Muscle layer of duodenum (tissue), 2 donors: ENCODE results near the gene DES.

ENCODE experiments used
- H3K27ac ChIP-seq: one replicate; pipeline ENCODE4 v1.7.0; 2013; ENCODE audit warnings: mild to moderate bottlenecking, low read length
- H3K27me3 ChIP-seq: one replicate; pipeline ENCODE4 v1.7.0; 2013; ENCODE audit warnings: low read depth, mild to moderate bottlenecking, control low read depth, low read length
- H3K36me3 ChIP-seq, 2 donors: one replicate each; pipeline ENCODE4 v1.7.0; 2013; ENCODE audit warnings: low read length in 2 of 2, control low read depth in 1 of 2, mild to moderate bottlenecking in 1 of 2; ENCODE audit not compliant: insufficient read depth in 2 of 2, control insufficient read depth in 1 of 2
- H3K4me1 ChIP-seq, 2 donors: one replicate each; pipeline ENCODE4 v1.7.0; 2013; ENCODE audit warnings: low read length in 2 of 2, mild to moderate bottlenecking in 2 of 2, control low read depth in 1 of 2, moderate library complexity in 1 of 2; ENCODE audit not compliant: insufficient read depth in 2 of 2, control insufficient read depth in 1 of 2
- H3K4me3 ChIP-seq, 2 donors: one replicate each; pipeline ENCODE4 v1.7.0; 2013; ENCODE audit warnings: low read length in 2 of 2, low read depth in 1 of 2, mild to moderate bottlenecking in 1 of 2
- H3K9me3 ChIP-seq, 2 donors: one replicate each; pipeline ENCODE4 v1.7.0; 2013; ENCODE audit warnings: low read length in 2 of 2, control low read depth in 1 of 2, mild to moderate bottlenecking in 1 of 2; ENCODE audit not compliant: control insufficient read depth in 1 of 2
- donor health status: healthy.

Gene DES

GRCh38 chr2:219422952-219423534, 4.9 kb downstream of the DES start:
- Histone ChIP-seq H3K4me1 (no peaks in the 10 kb centered on the region), H3K4me3 (peak overlapping the region; percentile 53 to 70), H3K27me3 (peaks cover 9% of the 10 kb centered on the region), H3K27ac (peak overlapping the region; percentile 10), H3K36me3 (peaks cover 4 to 5% of the 10 kb centered on the region in 2 donors), H3K9me3 (no peaks in the 10 kb centered on the region)

- H3K36me3 ChIP-seq: peaks cover 4 to 5% of the 10 kb centered on the region in 2 donors
- no peaks in the 10 kb centered on the region for H3K4me1 ChIP-seq
- peak overlapping the region; percentile 0 for H3K27ac ChIP-seq
- no peaks in the 10 kb centered on the region for H3K9me3 ChIP-seq
- H3K4me3 ChIP-seq: peak overlapping the region; percentile 1 to 70
- peaks cover 5% of the 10 kb centered on the region for H3K27me3 ChIP-seq
These were observed 5.6 kb downstream of the DES start for GRCh38 chr2:219423652-219424377.

- H3K4me3 ChIP-seq: no peak overlapping the region
- H3K36me3 ChIP-seq: peaks cover 4 to 5% of the 10 kb centered on the region in 2 donors
- no peaks in the 10 kb centered on the region for H3K27me3 ChIP-seq
- no peaks in the 10 kb centered on the region for H3K4me1 ChIP-seq
- H3K9me3 ChIP-seq: no peaks in the 10 kb centered on the region
- no peak overlapping the region for H3K27ac ChIP-seq
These were observed 7.3 kb downstream of the DES start for GRCh38 chr2:219425238-219426067.

GRCh38 chr2:219426068-219426443, 7.9 kb downstream of the DES start:
- Histone ChIP-seq H3K4me3 (no peak overlapping the region), H3K36me3 (peaks cover 2 to 4% of the 10 kb centered on the region in 2 donors), H3K4me1 (no peaks in the 10 kb centered on the region), H3K27me3 (no peaks in the 10 kb centered on the region), H3K27ac (peak overlapping the region; percentile 7), H3K9me3 (no peaks in the 10 kb centered on the region)

- H3K27me3 ChIP-seq: no peaks in the 10 kb centered on the region
- no peak overlapping the region for H3K4me3 ChIP-seq
- no peaks in the 10 kb centered on the region for H3K4me1 ChIP-seq
- peaks cover 0 to 4% of the 10 kb centered on the region in 2 donors for H3K36me3 ChIP-seq
- H3K9me3 ChIP-seq: no peaks in the 10 kb centered on the region
- no peak overlapping the region for H3K27ac ChIP-seq
These were observed 8.5 kb downstream of the DES start for GRCh38 chr2:219426534-219427136.

- Histone ChIP-seq H3K9me3 (no peaks in the 10 kb centered on the region), H3K27me3 (no peaks in the 10 kb centered on the region), H3K4me1 (no peaks in the 10 kb centered on the region), H3K4me3 (no peak overlapping the region), H3K36me3 (no peaks in the 10 kb centered on the region), H3K27ac (no peak overlapping the region)
These were observed 10.3 kb downstream of the DES start for GRCh38 chr2:219428469-219428868.

GRCh38 chr2:219429958-219430606, 11.9 kb downstream of the DES start:
- H3K27me3 ChIP-seq: no peaks in the 10 kb centered on the region
- H3K4me1 ChIP-seq: peaks cover 0 to 9% of the 10 kb centered on the region in 2 donors
- H3K9me3 ChIP-seq: no peaks in the 10 kb centered on the region
- H3K27ac ChIP-seq: no peak overlapping the region
- H3K4me3 ChIP-seq: no peak overlapping the region
- no peaks in the 10 kb centered on the region for H3K36me3 ChIP-seq

GRCh38 chr2:219430633-219431615, 12.7 kb downstream of the DES start:
- Histone ChIP-seq H3K27ac (no peak overlapping the region), H3K27me3 (peaks cover 7% of the 10 kb centered on the region)

GRCh38 chr2:219433666-219434467, 15.7 kb downstream of the DES start:
- Histone ChIP-seq H3K36me3 (no peaks in the 10 kb centered on the region), H3K4me3 (peak overlapping the region in 1 of 2 donors; percentile 47), H3K27ac (peak overlapping the region; percentile 71), H3K4me1 (peaks cover 0 to 28% of the 10 kb centered on the region in 2 donors), H3K9me3 (no peaks in the 10 kb centered on the region), H3K27me3 (peaks cover 15% of the 10 kb centered on the region)

More at GRCh38 chr2:219430633-219431615, 12.7 kb downstream of the DES start:
- Histone ChIP-seq H3K4me1 (peaks cover 0 to 17% of the 10 kb centered on the region in 2 donors), H3K9me3 (no peaks in the 10 kb centered on the region), H3K4me3 (no peak overlapping the region), H3K36me3 (no peaks in the 10 kb centered on the region)
